ENCODE data around the gene CCS.

DNA sequence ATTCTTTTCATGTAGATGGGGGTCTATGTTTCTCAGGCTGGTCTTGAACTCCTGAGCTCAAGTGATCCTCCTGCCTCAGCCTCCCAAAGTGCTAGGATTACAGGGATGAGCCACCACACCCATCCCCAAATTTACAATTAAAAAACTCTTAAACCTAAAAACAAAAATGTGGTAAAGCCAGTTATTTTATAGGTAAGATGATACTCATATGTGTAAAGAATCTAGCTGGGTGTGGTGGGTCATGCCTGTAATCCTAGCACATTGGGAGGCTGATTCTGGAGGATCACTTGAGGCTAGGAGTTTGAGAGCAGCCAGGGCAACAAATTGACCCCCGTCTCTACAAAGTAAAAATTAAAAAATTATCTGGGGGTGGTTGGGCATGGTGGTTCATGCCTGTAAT is 19.5 kb downstream of the CCS start:
- TF ChIP-seq, protein P1, sequence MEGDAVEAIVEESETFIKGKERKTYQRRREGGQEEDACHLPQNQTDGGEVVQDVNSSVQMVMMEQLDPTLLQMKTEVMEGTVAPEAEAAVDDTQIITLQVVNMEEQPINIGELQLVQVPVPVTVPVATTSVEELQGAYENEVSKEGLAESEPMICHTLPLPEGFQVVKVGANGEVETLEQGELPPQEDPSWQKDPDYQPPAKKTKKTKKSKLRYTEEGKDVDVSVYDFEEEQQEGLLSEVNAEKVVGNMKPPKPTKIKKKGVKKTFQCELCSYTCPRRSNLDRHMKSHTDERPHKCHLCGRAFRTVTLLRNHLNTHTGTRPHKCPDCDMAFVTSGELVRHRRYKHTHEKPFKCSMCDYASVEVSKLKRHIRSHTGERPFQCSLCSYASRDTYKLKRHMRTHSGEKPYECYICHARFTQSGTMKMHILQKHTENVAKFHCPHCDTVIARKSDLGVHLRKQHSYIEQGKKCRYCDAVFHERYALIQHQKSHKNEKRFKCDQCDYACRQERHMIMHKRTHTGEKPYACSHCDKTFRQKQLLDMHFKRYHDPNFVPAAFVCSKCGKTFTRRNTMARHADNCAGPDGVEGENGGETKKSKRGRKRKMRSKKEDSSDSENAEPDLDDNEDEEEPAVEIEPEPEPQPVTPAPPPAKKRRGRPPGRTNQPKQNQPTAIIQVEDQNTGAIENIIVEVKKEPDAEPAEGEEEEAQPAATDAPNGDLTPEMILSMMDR (IDR thresholded peaks at IDR 0.05) = no peak
- TF ChIP-seq POLR2A (IDR thresholded peaks at IDR 0.05; ENCODE audit: low read depth) (no peak), EP300 (IDR thresholded peaks at IDR 0.05) (no peak)

Measured in esophagus muscularis mucosa (tissue), 4 donors.